Gastrocnemius medialis (tissue), 4 donors: ENCODE data around the gene B4GALNT2. TPM values are rescaled to one million over a fixed set of nuclear protein-coding genes. Genes with fewer than 3 reads are reported as not detected.
"Not testable (repeated sequence)": the region's sequence is repeated elsewhere in the genome, so short reads cannot be mapped to it uniquely, and the experiment has no call there.

Source experiments
- ATAC-seq, 2 donors: fragments of 150-250 bp; one replicate each; pipeline ENCODE4 v1.9.1; 2016
- DNase-seq, 2 donors: peaks; one replicate each; pipeline ENCODE4 v3.0.0-alpha.2; 2019
- H3K27ac ChIP-seq, 4 donors: fragments of 200-600 bp; sonication (generic); 1 replicate in 1 of 4; 2 replicates in 3 of 4; pipeline ENCODE4 v1.5.1; 2016 to 2018; ENCODE audit warnings: mild to moderate bottlenecking in 2 of 4, moderate library complexity in 1 of 4
- H3K27me3 ChIP-seq, 3 donors: fragments of 200-600 bp; sonication (generic) in 2 of 3; 1 replicate in 1 of 3; 2 replicates in 2 of 3; pipeline versions ENCODE4 v1.5.1 to v1.6.0; 2016 to 2019; ENCODE audit warnings: mild to moderate bottlenecking in 1 of 3, moderate library complexity in 1 of 3
- H3K36me3 ChIP-seq, 2 donors: fragments of 200-600 bp; sonication (generic) in 1 of 2; one replicate each; pipeline ENCODE4 v1.5.1; 2017 to 2018
- H3K4me1 ChIP-seq, 2 donors: fragments of 200-600 bp; sonication (generic) in 1 of 2; one replicate each; pipeline ENCODE4 v1.5.1; 2016 to 2017; ENCODE audit warnings: mild to moderate bottlenecking in 2 of 2
- H3K4me3 ChIP-seq, 4 donors: fragments of 200-600 bp; sonication (generic) in 3 of 4; 1 replicate in 1 of 4; 2 replicates in 3 of 4; pipeline ENCODE4 v1.5.1; 2016 to 2019; ENCODE audit warnings: mild to moderate bottlenecking in 2 of 4
- H3K9me3 ChIP-seq, 3 donors: fragments of 200-600 bp; sonication (generic) in 2 of 3; 1 replicate in 1 of 3; 2 replicates in 2 of 3; pipeline ENCODE4 v1.5.1; 2016 to 2019
- CTCF ChIP-seq, 5 experiments: fragments of 450-650 bp in 3 of 5; fragments of 200-600 bp in 2 of 5; sonication (generic) in 2 of 5; IDR thresholded peaks in 4 of 5; conservative IDR thresholded peaks in 1 of 5; 1 replicate in 4 of 5; 2 replicates in 1 of 5; pipeline ENCODE4 v1.5.1; 2016 to 2019; ENCODE audit warnings: antibody characterized with exemption in 5 of 5, mild to moderate bottlenecking in 3 of 5, moderate library complexity in 3 of 5
- POLR2A ChIP-seq, 2 donors: fragments of 450-650 bp; IDR thresholded peaks; one replicate each; pipeline ENCODE4 v1.6.1; 2017; ENCODE audit warnings: antibody characterized with exemption in 2 of 2, mild to moderate bottlenecking in 2 of 2, moderate library complexity in 2 of 2
- in situ Hi-C, 4 donors: fragments of 200-750 bp; cut with MboI; loops; one replicate each; pipeline versions ENCODE4 v1.15.0 to v1.8.0; 2017; ENCODE audit warnings: low sequenced_read_pairs in 4 of 4
- intact Hi-C: fragments of 100-400 bp; cut with DNase I; formaldehyde crosslinking; loops from one replicate; pipeline ENCODE4 v1.15.1; 2023; ENCODE audit warnings: low total_unique reads
- total RNA-seq, 4 donors: library from RNA; depleted of rRNA; stranded (reverse); fragments of >200 nt; gene quantifications; one replicate each; pipeline versions ENCODE4 v1.1.0 to v1.2.3, GENCODE V29; 2016

Gene B4GALNT2
- total RNA-seq, 4 donors from 2014 or later, result 0.22 TPM; not detected in 3

- H3K27ac ChIP-seq, result no peak overlapping the region
- H3K36me3 ChIP-seq, result no peaks in the 10 kb centered on the region
- DNase-seq (no peak), ATAC-seq (no peak)
- TF ChIP-seq POLR2A (IDR thresholded peaks at IDR 0.05), result no peak
- no peak for TF ChIP-seq CTCF (IDR thresholded peaks at IDR 0.05 in 4 of 5, conservative IDR thresholded peaks at IDR 0.05 in 1 of 5)
- no peaks in the 10 kb centered on the region for H3K9me3 ChIP-seq
- peaks cover 0 to 7% (median 3%) of the 10 kb centered on the region in 3 donors for H3K27me3 ChIP-seq
- no peaks in the 10 kb centered on the region for H3K4me1 ChIP-seq
- H3K4me3 ChIP-seq, result no peak overlapping the region
- in situ Hi-C loops, result no loop called here
- intact Hi-C loops, result no loop called here
These were observed 9.5 kb upstream of the B4GALNT2 start for GRCh38 chr17:49123061-49123460.

- Histone ChIP-seq H3K9me3 (no peaks in the 10 kb centered on the region), H3K27me3 (peaks cover 0 to 14% (median 4%) of the 10 kb centered on the region in 3 donors), H3K4me3 (no peak overlapping the region), H3K27ac (no peak overlapping the region), H3K4me1 (no peaks in the 10 kb centered on the region), H3K36me3 (no peaks in the 10 kb centered on the region)
- DNase-seq (no peak), ATAC-seq (no peak)
- TF ChIP-seq POLR2A (IDR thresholded peaks at IDR 0.05), result no peak
- no peak for TF ChIP-seq CTCF (IDR thresholded peaks at IDR 0.05 in 4 of 5, conservative IDR thresholded peaks at IDR 0.05 in 1 of 5)
- intact Hi-C loops, result no loop called here
- in situ Hi-C loops, result no loop called here
These were observed 7.1 kb upstream of the B4GALNT2 start for GRCh38 chr17:49125449-49125848.

- H3K4me3 ChIP-seq, H3K27ac ChIP-seq, H3K4me1 ChIP-seq, H3K36me3 ChIP-seq, H3K9me3 ChIP-seq, in situ Hi-C loops, ATAC-seq, intact Hi-C loops, DNase-seq: not testable (repeated sequence)
- H3K27me3 ChIP-seq, result peaks cover 4 to 13% (median 9%) of the 10 kb centered on the region in 3 donors
These were observed 6.2 kb upstream of the B4GALNT2 start for GRCh38 chr17:49126183-49126859.

GRCh38 chr17:49129359-49129950 is 3.1 kb upstream of the B4GALNT2 start:
- H3K27ac ChIP-seq, H3K4me3 ChIP-seq, H3K9me3 ChIP-seq, intact Hi-C loops, H3K4me1 ChIP-seq, H3K36me3 ChIP-seq, DNase-seq, in situ Hi-C loops, ATAC-seq: not testable (repeated sequence)
- peaks cover 34 to 44% (median 41%) of the 10 kb centered on the region in 3 donors for H3K27me3 ChIP-seq

- Histone ChIP-seq H3K9me3 (no peaks in the 10 kb centered on the region), H3K4me1 (peaks cover 0 to 8% of the 10 kb centered on the region in 2 donors), H3K36me3 (no peaks in the 10 kb centered on the region), H3K4me3 (no peak overlapping the region), H3K27ac (no peak overlapping the region), H3K27me3 (peaks cover 48 to 57% (median 53%) of the 10 kb centered on the region in 3 donors)
- intact Hi-C loops, result no loop called here
- no peak for ATAC-seq
- no peak for DNase-seq
- TF ChIP-seq POLR2A (IDR thresholded peaks at IDR 0.05) (no peak), CTCF (IDR thresholded peaks at IDR 0.05 in 4 of 5, conservative IDR thresholded peaks at IDR 0.05 in 1 of 5) (no peak)
- in situ Hi-C loops, result no loop called here
These were observed 1.7 kb upstream of the B4GALNT2 start for GRCh38 chr17:49130891-49131290.
